ENCODE data around the gene MORN5.

GRCh38 chr9:122206118-122207046 lies 46.7 kb downstream of the MORN5 start:
- TF ChIP-seq CTCF (IDR thresholded peaks at IDR 0.05) = no peak
- TF ChIP-seq EZH2 (IDR thresholded peaks at IDR 0.05; ENCODE audit: borderline replicate concordance, insufficient read depth, low read depth, low read length, poor library complexity, severe bottlenecking) = no peak
